Cardiac muscle cell (in vitro differentiated cells and primary cell): Measurements from ENCODE around the gene SMAD6. TPM values are rescaled to one million over a fixed set of nuclear protein-coding genes. Genes with fewer than 3 reads are reported as not detected.
A peak's percentile ranks its signal among the peaks of the same experiment; 100 is the strongest.
"Not testable (repeated sequence)": the region's sequence is repeated elsewhere in the genome, so short reads cannot be mapped to it uniquely, and the experiment has no call there.

Experiments
- DNase-seq, 2 donors: peaks; one replicate each; pipeline versions ENCODE4 v3.0.0 to v3.0.0-alpha.2; 2010 to 2017; ENCODE audit warnings: low read depth in 1 of 2, low spot score in 1 of 2
- H3K27ac ChIP-seq: fragments of 200-600 bp; sonication (generic); 2 replicates; pipeline ENCODE4 v1.5.1; 2016
- H3K27me3 ChIP-seq: fragments of 200-600 bp; sonication (generic); 2 replicates; pipeline ENCODE4 v1.6.0; 2016; ENCODE audit warnings: control low read depth
- H3K36me3 ChIP-seq: fragments of 200-600 bp; sonication (generic); 2 replicates; pipeline ENCODE4 v1.5.1; 2016; ENCODE audit warnings: control low read depth
- H3K4me1 ChIP-seq: fragments of 200-600 bp; sonication (generic); 2 replicates; pipeline ENCODE4 v1.8.1; 2017; ENCODE audit warnings: low read depth, mild to moderate bottlenecking, mixed run types
- H3K4me3 ChIP-seq: fragments of 200-600 bp; sonication (generic); 2 replicates; pipeline ENCODE4 v1.5.1; 2016; ENCODE audit warnings: mild to moderate bottlenecking
- H3K9me3 ChIP-seq: fragments of 200-600 bp; sonication (generic); 2 replicates; pipeline ENCODE4 v1.5.1; 2017; ENCODE audit warnings: low read depth, mild to moderate bottlenecking, control low read depth
- polyA plus RNA-seq: library from polyadenylated mRNA; unstranded; fragments of >200 nt; fragmentation: Nextera tagmentation; extraction: Ambion mirVana; gene quantifications from 2 replicates; pipeline ENCODE4 v1.2.1, GENCODE V29; 2016
- total RNA-seq: library from RNA; depleted of rRNA; stranded (reverse); fragments of >200 nt; gene quantifications from 2 replicates; pipeline ENCODE4 v1.2.3, GENCODE V29; 2016
- TF ChIP-seq, protein P1 (sequence below): IDR thresholded peaks from 2 replicates; pipeline ENCODE4 v1.5.1; 2012; ENCODE audit warnings: low read depth, mild to moderate bottlenecking, low read length

SMAD6 gene
- total and polyA plus RNA-seq, 2 experiments from 2014 or later, result 106 to 274 TPM

DNA sequence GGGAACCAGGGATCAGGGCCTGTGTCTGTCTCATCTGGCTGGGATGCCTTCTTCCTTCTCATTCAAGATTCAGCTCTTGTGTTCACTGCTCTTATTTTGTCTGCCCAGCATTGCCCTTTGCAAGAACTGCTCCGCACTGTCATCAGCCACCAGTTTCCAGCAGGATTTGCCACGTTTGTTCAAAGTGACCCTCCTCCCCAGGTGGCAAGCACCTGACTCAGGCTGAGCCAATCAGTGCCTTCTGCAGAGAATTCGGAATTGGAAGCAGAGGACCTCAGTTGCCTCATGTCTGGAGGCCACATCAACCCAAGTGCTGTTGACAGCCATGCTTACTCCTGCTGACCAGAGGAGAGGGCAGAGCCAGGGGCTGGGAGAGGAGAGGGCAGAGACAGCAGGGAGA, 124.5 kb downstream of the SMAD6 start:
- Histone ChIP-seq H3K9me3 (no peaks in the 10 kb centered on the region), H3K4me1 (peaks cover 25% of the 10 kb centered on the region), H3K27me3 (no peaks in the 10 kb centered on the region), H3K36me3 (no peaks in the 10 kb centered on the region), H3K4me3 (no peak overlapping the region), H3K27ac (no peak overlapping the region)
- TF ChIP-seq, protein P1, sequence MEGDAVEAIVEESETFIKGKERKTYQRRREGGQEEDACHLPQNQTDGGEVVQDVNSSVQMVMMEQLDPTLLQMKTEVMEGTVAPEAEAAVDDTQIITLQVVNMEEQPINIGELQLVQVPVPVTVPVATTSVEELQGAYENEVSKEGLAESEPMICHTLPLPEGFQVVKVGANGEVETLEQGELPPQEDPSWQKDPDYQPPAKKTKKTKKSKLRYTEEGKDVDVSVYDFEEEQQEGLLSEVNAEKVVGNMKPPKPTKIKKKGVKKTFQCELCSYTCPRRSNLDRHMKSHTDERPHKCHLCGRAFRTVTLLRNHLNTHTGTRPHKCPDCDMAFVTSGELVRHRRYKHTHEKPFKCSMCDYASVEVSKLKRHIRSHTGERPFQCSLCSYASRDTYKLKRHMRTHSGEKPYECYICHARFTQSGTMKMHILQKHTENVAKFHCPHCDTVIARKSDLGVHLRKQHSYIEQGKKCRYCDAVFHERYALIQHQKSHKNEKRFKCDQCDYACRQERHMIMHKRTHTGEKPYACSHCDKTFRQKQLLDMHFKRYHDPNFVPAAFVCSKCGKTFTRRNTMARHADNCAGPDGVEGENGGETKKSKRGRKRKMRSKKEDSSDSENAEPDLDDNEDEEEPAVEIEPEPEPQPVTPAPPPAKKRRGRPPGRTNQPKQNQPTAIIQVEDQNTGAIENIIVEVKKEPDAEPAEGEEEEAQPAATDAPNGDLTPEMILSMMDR, result no peak
- DNase-seq, result no peak

DNA sequence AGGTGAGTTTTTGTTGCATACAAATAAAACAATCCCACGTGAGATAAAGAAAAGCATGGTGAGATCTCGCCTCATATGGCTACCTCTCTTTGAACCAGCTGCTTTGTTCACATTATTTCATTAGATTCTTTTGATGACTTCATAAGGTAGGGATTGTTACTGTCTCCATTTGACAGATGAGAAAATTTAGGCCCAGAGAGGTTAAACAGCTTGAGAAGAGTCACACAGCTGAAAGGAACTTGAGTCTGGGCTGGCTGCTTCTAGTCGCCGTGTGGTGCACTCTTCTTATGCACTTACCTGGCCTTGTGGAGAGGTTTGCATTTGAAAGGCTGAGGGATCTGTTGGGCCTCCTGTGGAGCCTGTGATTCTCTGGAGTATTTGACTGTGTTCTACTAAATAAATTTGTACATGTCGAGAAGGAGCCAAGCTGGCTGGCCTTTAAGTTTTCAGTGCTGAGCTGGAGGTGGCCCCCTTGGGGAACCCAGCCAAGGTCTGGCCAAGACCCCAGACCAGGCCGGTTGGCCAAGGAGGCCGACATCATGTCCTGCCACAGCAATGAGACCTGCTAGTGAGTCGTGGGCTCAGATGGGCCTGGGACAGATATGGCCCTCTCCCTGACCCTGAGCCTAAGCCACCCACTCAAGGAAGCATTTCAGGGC, 125.1 kb downstream of the SMAD6 start:
- DNase-seq, result no peak

DNA sequence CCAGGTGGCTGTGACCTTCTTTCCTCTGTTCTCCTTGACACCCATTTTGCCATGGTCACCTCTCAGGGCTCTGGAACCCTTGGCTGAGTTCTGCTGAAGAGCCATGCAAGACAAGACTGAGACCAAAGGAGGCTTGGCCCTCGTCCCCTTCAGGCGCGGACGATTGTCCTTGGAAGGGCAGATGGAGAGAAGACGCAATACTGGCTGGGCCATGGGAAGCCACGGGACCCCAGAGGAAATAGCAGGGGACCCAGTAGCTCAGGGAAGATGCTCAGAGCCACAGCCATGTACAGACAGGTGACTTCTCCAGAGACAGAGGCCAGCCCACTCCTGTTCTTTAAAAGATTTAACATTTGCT, 125.6 kb downstream of the SMAD6 start:
- Histone ChIP-seq H3K4me1 (peaks cover 22% of the 10 kb centered on the region), H3K27ac (no peak overlapping the region), H3K27me3 (no peaks in the 10 kb centered on the region), H3K4me3 (no peak overlapping the region), H3K9me3 (no peaks in the 10 kb centered on the region), H3K36me3 (no peaks in the 10 kb centered on the region)
- DNase-seq, result no peak
- TF ChIP-seq, protein P1, result no peak

More for the DNA sequence above, 125.1 kb downstream of the SMAD6 start:
- TF ChIP-seq, protein P1, result no peak
- no peak overlapping the region for H3K27ac ChIP-seq
- no peaks in the 10 kb centered on the region for H3K9me3 ChIP-seq
- no peaks in the 10 kb centered on the region for H3K36me3 ChIP-seq
- H3K4me3 ChIP-seq, result no peak overlapping the region
- peaks cover 22% of the 10 kb centered on the region for H3K4me1 ChIP-seq
- no peaks in the 10 kb centered on the region for H3K27me3 ChIP-seq

DNA sequence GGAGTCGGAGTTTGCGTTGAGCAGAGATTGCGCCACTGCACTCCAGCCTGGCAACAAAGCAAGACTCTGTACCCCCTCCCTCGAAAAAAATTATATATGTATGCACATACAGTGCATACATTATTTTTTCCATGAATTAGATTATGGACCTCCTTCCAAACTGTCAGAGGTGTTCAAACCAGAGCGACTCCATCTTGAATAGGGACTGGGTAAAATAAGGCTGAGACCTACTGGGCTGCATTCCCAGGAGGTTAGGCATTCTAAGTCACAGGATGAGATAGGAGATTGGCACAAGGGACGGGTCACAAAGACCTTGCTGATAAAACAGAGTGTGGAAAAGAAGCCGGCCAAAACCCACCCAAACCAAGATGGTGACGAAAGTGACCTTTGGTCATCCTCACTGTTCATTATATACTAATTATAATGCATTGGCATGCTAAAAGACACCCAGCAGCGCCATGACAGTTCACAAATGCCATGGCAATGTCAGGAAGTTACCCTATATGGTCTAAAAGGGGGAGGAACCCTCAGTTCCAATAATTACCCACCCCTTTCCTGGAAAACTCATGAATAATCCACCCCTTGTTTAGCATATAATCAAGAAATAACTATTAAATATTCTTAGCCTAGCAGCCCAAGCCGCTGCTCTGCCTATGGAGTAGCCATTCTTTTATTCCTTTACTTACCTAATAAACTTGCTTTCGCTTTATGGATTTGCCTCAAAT, 126.9 kb downstream of the SMAD6 start:
- not testable (repeated sequence) for H3K36me3 ChIP-seq, H3K9me3 ChIP-seq, H3K4me3 ChIP-seq, DNase-seq, H3K27ac ChIP-seq, H3K27me3 ChIP-seq
- H3K4me1 ChIP-seq, result peaks cover 23% of the 10 kb centered on the region

DNA sequence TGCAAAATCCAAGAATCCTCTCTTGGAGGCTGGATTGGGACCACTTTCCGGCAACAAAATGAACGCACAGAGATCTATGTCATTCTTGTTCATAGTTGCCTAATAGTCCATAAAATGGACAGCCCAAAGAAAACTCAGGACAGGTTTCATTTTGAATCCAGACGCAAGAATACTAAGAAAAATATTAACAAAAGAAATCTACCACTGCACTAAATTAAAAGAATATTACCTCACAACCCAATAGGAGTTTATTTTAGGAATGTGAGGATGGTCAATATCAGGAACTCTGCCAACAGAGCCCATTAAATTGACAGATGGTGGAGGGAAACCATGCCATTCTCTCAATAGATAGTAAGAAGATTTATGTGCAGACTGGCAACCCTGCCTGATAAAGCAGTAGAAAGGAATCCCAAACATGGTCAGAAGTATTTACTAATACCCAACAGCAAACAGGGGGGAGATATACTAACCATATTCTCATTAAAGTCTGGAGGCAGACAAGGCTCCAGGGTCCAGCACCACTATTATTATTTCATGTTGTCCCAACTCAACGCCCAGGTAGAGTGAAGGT, 127.6 kb downstream of the SMAD6 start:
- Histone ChIP-seq H3K36me3 (no peaks in the 10 kb centered on the region), H3K4me3 (no peak overlapping the region), H3K9me3 (no peaks in the 10 kb centered on the region), H3K27me3 (no peaks in the 10 kb centered on the region), H3K27ac (peak overlapping the region; percentile 66), H3K4me1 (peaks cover 30% of the 10 kb centered on the region)
- TF ChIP-seq, protein P1, result no peak
- DNase-seq, result no peak

DNA sequence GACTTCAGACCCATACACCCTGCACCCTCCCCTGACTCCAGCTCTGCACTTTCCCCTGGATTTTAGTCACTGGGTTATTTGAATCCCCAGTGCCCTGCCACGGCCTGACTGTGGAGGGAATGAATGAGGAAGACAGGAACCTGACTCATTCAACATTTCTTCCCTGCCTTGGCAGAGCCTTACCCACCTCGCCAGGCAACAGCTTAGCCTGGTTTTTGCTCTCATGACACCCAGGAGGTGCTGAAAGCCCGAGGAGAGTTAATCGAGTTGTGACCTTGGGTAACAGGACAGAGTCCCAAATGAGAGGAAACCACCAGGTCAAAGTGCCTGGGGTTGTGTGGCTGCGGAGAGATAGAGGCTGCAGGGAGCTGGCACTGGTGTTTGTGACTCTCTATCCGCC, 128.3 kb downstream of the SMAD6 start:
- Histone ChIP-seq H3K27me3 (no peaks in the 10 kb centered on the region), H3K9me3 (no peaks in the 10 kb centered on the region), H3K36me3 (no peaks in the 10 kb centered on the region), H3K27ac (peak overlapping the region; percentile 66), H3K4me3 (no peak overlapping the region), H3K4me1 (peaks cover 36% of the 10 kb centered on the region)
- DNase-seq, result peak; percentile 54 to 72
- TF ChIP-seq, protein P1, result no peak
